Stimulated activated effector memory CD8-positive, alpha-beta T cell treated with anti-CD3 and anti-CD28 coated beads, Interleukin-12 subunit alpha, Interleukin-12 subunit beta, amount 100 ng/mL, for 72 hours (primary cell): ENCODE data around the gene RCL1.
"Not testable (repeated sequence)": the region's sequence is repeated elsewhere in the genome, so short reads cannot be mapped to it uniquely, and the experiment has no call there.

Experiments used
- ATAC-seq: fragments of 150-1000 bp; cut with Tn5 transposase; 2 replicates; pipeline ENCODE4 v1.10.0; 2021
- DNase-seq, 2 donors: peaks; one replicate each; pipeline ENCODE4 v3.0.0; 2021 to 2022; ENCODE audit warnings: low spot score in 2 of 2
- H3K27ac Mint-ChIP-seq: one replicate; pipeline ENCODE4 v1.8.0; 2022; ENCODE audit warnings: mild to moderate bottlenecking, mixed read lengths
- H3K36me3 Mint-ChIP-seq: one replicate; pipeline ENCODE4 v1.8.0; 2022; ENCODE audit warnings: mild to moderate bottlenecking, mixed read lengths
- H3K4me1 Mint-ChIP-seq: one replicate; pipeline ENCODE4 v1.8.0; 2022; ENCODE audit warnings: mixed read lengths
- H3K4me3 Mint-ChIP-seq: one replicate; pipeline ENCODE4 v1.8.0; 2022; ENCODE audit warnings: mild to moderate bottlenecking, mixed read lengths
- H3K9me3 Mint-ChIP-seq: one replicate; pipeline ENCODE4 v1.8.0; 2022; ENCODE audit warnings: mixed read lengths

RCL1 gene

GRCh38 chr9:4894076-4894475 lies 101.3 kb downstream of the RCL1 start:
- DNase-seq, result no peak
- Mint-ChIP-seq H3K27ac (no peak overlapping the region), H3K9me3 (peaks cover 3% of the 10 kb centered on the region), H3K4me3 (no peak overlapping the region), H3K36me3 (no peaks in the 10 kb centered on the region), H3K4me1 (no peaks in the 10 kb centered on the region)
- no peak for ATAC-seq

- not testable (repeated sequence) for H3K4me3 Mint-ChIP-seq, H3K36me3 Mint-ChIP-seq, ATAC-seq, H3K27ac Mint-ChIP-seq, H3K4me1 Mint-ChIP-seq, DNase-seq
- H3K9me3 Mint-ChIP-seq, result peaks cover 10% of the 10 kb centered on the region
Observed at GRCh38 chr9:4899853-4900252, 107.1 kb downstream of the RCL1 start.

GRCh38 chr9:4901401-4902134 lies 108.8 kb downstream of the RCL1 start:
- peak overlapping the region; percentile 37 for H3K4me3 Mint-ChIP-seq
- H3K36me3 Mint-ChIP-seq, result not testable (repeated sequence)
- peak; percentile 71 for ATAC-seq

GRCh38 chr9:4902135-4902475 lies 109.4 kb downstream of the RCL1 start:
- peaks cover 9% of the 10 kb centered on the region for H3K4me1 Mint-ChIP-seq
- H3K9me3 Mint-ChIP-seq, result peaks cover 10% of the 10 kb centered on the region
- no peaks in the 10 kb centered on the region for H3K36me3 Mint-ChIP-seq
- DNase-seq (no peak), ATAC-seq (no peak)
- peak overlapping the region; percentile 37 for H3K4me3 Mint-ChIP-seq
- H3K27ac Mint-ChIP-seq, result peak overlapping the region; percentile 86

More at GRCh38 chr9:4901401-4902134, 108.8 kb downstream of the RCL1 start:
- H3K4me1 Mint-ChIP-seq, result not testable (repeated sequence)
- peak; percentile 14 to 58 for DNase-seq
- H3K27ac Mint-ChIP-seq, result peak overlapping the region; percentile 86
- H3K9me3 Mint-ChIP-seq, result peaks cover 10% of the 10 kb centered on the region

GRCh38 chr9:4904322-4905134 lies 111.8 kb downstream of the RCL1 start:
- H3K4me1 Mint-ChIP-seq, result peaks cover 9% of the 10 kb centered on the region
- no peak for DNase-seq
- no peak overlapping the region for H3K27ac Mint-ChIP-seq
- no peak for ATAC-seq
- H3K4me3 Mint-ChIP-seq, result no peak overlapping the region
- no peaks in the 10 kb centered on the region for H3K36me3 Mint-ChIP-seq
- H3K9me3 Mint-ChIP-seq, result peaks cover 7% of the 10 kb centered on the region

DNA sequence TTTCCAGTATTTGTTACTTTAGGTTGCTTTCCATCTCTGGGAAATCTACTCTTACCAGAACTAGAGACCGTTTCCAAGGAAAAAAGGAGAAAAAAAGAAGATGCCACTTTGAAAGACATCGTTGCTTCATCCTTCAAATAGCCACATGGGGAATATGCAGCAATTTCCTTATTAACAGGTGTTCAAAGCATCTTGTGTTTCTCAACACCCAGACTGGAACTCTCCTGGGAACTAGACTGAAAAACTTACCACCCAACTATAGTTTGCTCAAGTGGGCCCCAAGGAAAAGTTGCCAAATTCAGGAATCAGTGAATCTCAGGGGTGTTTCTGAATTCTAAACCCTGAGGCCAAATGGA lies 112.4 kb downstream of the RCL1 start:
- H3K27ac Mint-ChIP-seq, result no peak overlapping the region
- no peak for DNase-seq
- H3K9me3 Mint-ChIP-seq, result peaks cover 3% of the 10 kb centered on the region
- peaks cover 9% of the 10 kb centered on the region for H3K4me1 Mint-ChIP-seq
- H3K36me3 Mint-ChIP-seq, result no peaks in the 10 kb centered on the region
- H3K4me3 Mint-ChIP-seq, result no peak overlapping the region
- no peak for ATAC-seq
